KOPT-K1 (cell line): ENCODE results near the gene EPHA3.

Experiments used
- H3K27ac ChIP-seq: fragments of 200-600 bp; sonication (generic); 2 replicates; pipeline ENCODE4 v1.5.1; 2016; ENCODE audit warnings: antibody characterized with exemption, mild to moderate bottlenecking, low read depth, low read length; ENCODE audit not compliant: poor library complexity, severe bottlenecking
- H3K36me3 ChIP-seq: fragments of 200-600 bp; sonication (generic); 2 replicates; pipeline ENCODE4 v1.5.1; 2017; ENCODE audit warnings: antibody characterized with exemption, mild to moderate bottlenecking, low read length, moderate library complexity; ENCODE audit not compliant: insufficient read depth
- H3K9me3 ChIP-seq: fragments of 200-600 bp; sonication (generic); 2 replicates; pipeline ENCODE4 v1.5.1; 2017; ENCODE audit warnings: antibody characterized with exemption, low read length, mild to moderate bottlenecking; ENCODE audit not compliant: insufficient read depth, poor library complexity, severe bottlenecking

Gene EPHA3

GRCh38 chr3:89275001-89275400 is 167.6 kb downstream of the EPHA3 start:
- Histone ChIP-seq H3K9me3 (no peaks in the 10 kb centered on the region), H3K36me3 (no peaks in the 10 kb centered on the region), H3K27ac (no peak overlapping the region)

GRCh38 chr3:89276116-89276515 is 168.7 kb downstream of the EPHA3 start:
- Histone ChIP-seq H3K27ac (no peak overlapping the region), H3K9me3 (no peaks in the 10 kb centered on the region), H3K36me3 (no peaks in the 10 kb centered on the region)

- H3K36me3 ChIP-seq: no peaks in the 10 kb centered on the region
- H3K27ac ChIP-seq: no peak overlapping the region
- H3K9me3 ChIP-seq: no peaks in the 10 kb centered on the region
These were observed 171.0 kb downstream of the EPHA3 start for GRCh38 chr3:89278302-89279025.

- Histone ChIP-seq H3K36me3 (no peaks in the 10 kb centered on the region), H3K27ac (no peak overlapping the region), H3K9me3 (no peaks in the 10 kb centered on the region)
These were observed 172.9 kb downstream of the EPHA3 start for GRCh38 chr3:89280301-89280700.

- Histone ChIP-seq H3K36me3 (no peaks in the 10 kb centered on the region), H3K9me3 (no peaks in the 10 kb centered on the region), H3K27ac (no peak overlapping the region)
These were observed 173.5 kb downstream of the EPHA3 start for GRCh38 chr3:89280822-89281365.

GRCh38 chr3:89287902-89288508 is 180.6 kb downstream of the EPHA3 start:
- Histone ChIP-seq H3K36me3 (no peaks in the 10 kb centered on the region), H3K9me3 (no peaks in the 10 kb centered on the region), H3K27ac (no peak overlapping the region)

- H3K27ac ChIP-seq: no peak overlapping the region
- H3K9me3 ChIP-seq: no peaks in the 10 kb centered on the region
- H3K36me3 ChIP-seq: no peaks in the 10 kb centered on the region
These were observed 182.3 kb downstream of the EPHA3 start for GRCh38 chr3:89289574-89290190.

- no peak overlapping the region for H3K27ac ChIP-seq
- H3K36me3 ChIP-seq: no peaks in the 10 kb centered on the region
- H3K9me3 ChIP-seq: no peaks in the 10 kb centered on the region
These were observed 189.8 kb downstream of the EPHA3 start for GRCh38 chr3:89297199-89297598.

GRCh38 chr3:89300526-89300925 is 193.1 kb downstream of the EPHA3 start:
- Histone ChIP-seq H3K36me3 (no peaks in the 10 kb centered on the region), H3K27ac (no peak overlapping the region), H3K9me3 (no peaks in the 10 kb centered on the region)

- H3K36me3 ChIP-seq: no peaks in the 10 kb centered on the region
- no peaks in the 10 kb centered on the region for H3K9me3 ChIP-seq
- no peak overlapping the region for H3K27ac ChIP-seq
These were observed 193.6 kb downstream of the EPHA3 start for GRCh38 chr3:89300981-89301380.

- Histone ChIP-seq H3K36me3 (no peaks in the 10 kb centered on the region), H3K27ac (no peak overlapping the region), H3K9me3 (no peaks in the 10 kb centered on the region)
These were observed 196.3 kb downstream of the EPHA3 start for GRCh38 chr3:89303701-89304100.

GRCh38 chr3:89306540-89306939 is 199.1 kb downstream of the EPHA3 start:
- H3K9me3 ChIP-seq: no peaks in the 10 kb centered on the region
- no peak overlapping the region for H3K27ac ChIP-seq
- no peaks in the 10 kb centered on the region for H3K36me3 ChIP-seq

GRCh38 chr3:89311581-89311980 is 204.2 kb downstream of the EPHA3 start:
- H3K9me3 ChIP-seq: no peaks in the 10 kb centered on the region
- H3K36me3 ChIP-seq: no peaks in the 10 kb centered on the region
- H3K27ac ChIP-seq: no peak overlapping the region

GRCh38 chr3:89312141-89312540 is 204.7 kb downstream of the EPHA3 start:
- Histone ChIP-seq H3K36me3 (no peaks in the 10 kb centered on the region), H3K9me3 (no peaks in the 10 kb centered on the region), H3K27ac (no peak overlapping the region)

- Histone ChIP-seq H3K36me3 (no peaks in the 10 kb centered on the region), H3K9me3 (no peaks in the 10 kb centered on the region), H3K27ac (no peak overlapping the region)
These were observed 207.2 kb downstream of the EPHA3 start for GRCh38 chr3:89314454-89315098.
